ENCODE data around the gene SLC25A34.

SLC25A34 gene

GRCh38 chr1:15744122-15744679 lies 8.1 kb downstream of the SLC25A34 start:
- Histone ChIP-seq H3K27ac (ENCODE audit: extremely low read depth, low read depth, low read length) (no peak overlapping the region), H3K4me1 (ENCODE audit: control insufficient read depth, insufficient read depth, low read length) (no peaks in the 10 kb centered on the region), H3K4me3 (ENCODE audit: low read depth, low read length) (no peak overlapping the region), H3K9me3 (ENCODE audit: control insufficient read depth, insufficient read depth, low read depth, low read length) (no peaks in the 10 kb centered on the region), H3K36me3 (ENCODE audit: control insufficient read depth in 2 of 2, insufficient read depth in 1 of 2, low read length in 2 of 2) (no peaks in the 10 kb centered on the region)
- CTCF ChIA-PET = interaction anchor here (0.6 to 0.9 kb wide), 2 partner anchors 41 to 150 kb away, joined by 4 read pairs; no protein-coding TSS in a partner anchor
- POLR2A ChIA-PET = interaction anchor here (1.6 kb wide), 1 partner anchor 12 kb away, joined by 5 read pairs; no protein-coding TSS in a partner anchor
- no peak for TF ChIP-seq ZNF654 (tag by site-specific recombination; IDR thresholded peaks at IDR 0.05; ENCODE audit: low read depth)
- no peak for TF ChIP-seq ZNF19 (tag by site-specific recombination; IDR thresholded peaks at IDR 0.05; ENCODE audit: low read depth)
- TF ChIP-seq ZNF138 (tag by site-specific recombination; IDR thresholded peaks at IDR 0.05; ENCODE audit: borderline replicate concordance) = no peak
- no peak for TF ChIP-seq ZNF48 (tag by site-specific recombination; IDR thresholded peaks at IDR 0.05)
- TF ChIP-seq ZIC2 (tag by site-specific recombination; IDR thresholded peaks at IDR 0.05) = peak; percentile 79

- H3K4me1 ChIP-seq (ENCODE audit: control insufficient read depth, insufficient read depth, low read length) = no peaks in the 10 kb centered on the region
- H3K36me3 ChIP-seq (ENCODE audit: control insufficient read depth in 2 of 2, insufficient read depth in 1 of 2, low read length in 2 of 2) = no peaks in the 10 kb centered on the region
- ChIA-PET CTCF (no interaction called here), POLR2A (no interaction called here)
- no peaks in the 10 kb centered on the region for H3K9me3 ChIP-seq (ENCODE audit: control insufficient read depth, insufficient read depth, low read depth, low read length)
- no peak overlapping the region for H3K27ac ChIP-seq (ENCODE audit: extremely low read depth, low read depth, low read length)
- TF ChIP-seq GLIS2 (tag by site-specific recombination; IDR thresholded peaks at IDR 0.05) (0 out of 2 replicates have a peak, but pooled peaks have one; percentile 17), WT1 (tag by site-specific recombination; IDR thresholded peaks at IDR 0.05) (no peak)
- no peak overlapping the region for H3K4me3 ChIP-seq (ENCODE audit: low read depth, low read length)
Observed at GRCh38 chr1:15747378-15747777, 11.3 kb downstream of the SLC25A34 start.

GRCh38 chr1:15748264-15748663 lies 12.2 kb downstream of the SLC25A34 start:
- H3K36me3 ChIP-seq (ENCODE audit: control insufficient read depth in 2 of 2, insufficient read depth in 1 of 2, low read length in 2 of 2) = no peaks in the 10 kb centered on the region
- no peak overlapping the region for H3K4me3 ChIP-seq (ENCODE audit: low read depth, low read length)
- TF ChIP-seq ZNF792 (tag by site-specific recombination; IDR thresholded peaks at IDR 0.05) (no peak), ZNF639 (tag by site-specific recombination; IDR thresholded peaks at IDR 0.05) (no peak), ZNF311 (tag by site-specific recombination; IDR thresholded peaks at IDR 0.05; ENCODE audit: borderline replicate concordance) (no peak), ZNF341 (tag by site-specific recombination; IDR thresholded peaks at IDR 0.05; ENCODE audit: low read depth) (no peak), ZBTB1 (tag by site-specific recombination; IDR thresholded peaks at IDR 0.05) (no peak), ZNF157 (tag by site-specific recombination; IDR thresholded peaks at IDR 0.05) (no peak), ZNF654 (tag by site-specific recombination; IDR thresholded peaks at IDR 0.05; ENCODE audit: low read depth) (no peak), ZNF785 (tag by site-specific recombination; IDR thresholded peaks at IDR 0.05) (no peak), ZNF561 (tag by site-specific recombination; IDR thresholded peaks at IDR 0.05; ENCODE audit: borderline replicate concordance) (no peak), PATZ1 (tag by site-specific recombination; IDR thresholded peaks at IDR 0.05) (no peak), ZNF600 (tag by site-specific recombination; IDR thresholded peaks at IDR 0.05) (no peak), ZBTB20 (tag by site-specific recombination; IDR thresholded peaks at IDR 0.05) (no peak), KLF8 (tag by site-specific recombination; IDR thresholded peaks at IDR 0.05) (no peak), BCL6B (tag by site-specific recombination; IDR thresholded peaks at IDR 0.05) (no peak), SP3 (tag by site-specific recombination; IDR thresholded peaks at IDR 0.05) (no peak), ZNF549 (tag by site-specific recombination; IDR thresholded peaks at IDR 0.05) (no peak), ZBTB6 (tag by site-specific recombination; IDR thresholded peaks at IDR 0.05) (no peak), ZIC2 (tag by site-specific recombination; IDR thresholded peaks at IDR 0.05) (no peak), ZSCAN30 (tag by site-specific recombination; IDR thresholded peaks at IDR 0.05) (no peak)
- ChIA-PET POLR2A (interaction anchor here (0.5 kb wide), 1 partner anchor 62 kb away, joined by 3 read pairs; no protein-coding TSS in a partner anchor), CTCF (interaction anchor here (0.6 kb wide), 1 partner anchor 270 kb away, joined by 3 read pairs; no protein-coding TSS in a partner anchor)
- no peaks in the 10 kb centered on the region for H3K9me3 ChIP-seq (ENCODE audit: control insufficient read depth, insufficient read depth, low read depth, low read length)
- no peak overlapping the region for H3K27ac ChIP-seq (ENCODE audit: extremely low read depth, low read depth, low read length)
- no peaks in the 10 kb centered on the region for H3K4me1 ChIP-seq (ENCODE audit: control insufficient read depth, insufficient read depth, low read length)

Measured in HEK293 (cell line).